ENCODE data around the gene RPL21. TPM values are rescaled to one million over a fixed set of nuclear protein-coding genes. Genes with fewer than 3 reads are reported as not detected.

RPL21 gene
- total RNA-seq: 1,000 to 10,000 TPM in 4 of 5 experiments, 100 to 1,000 TPM in 1; 962 to 2,668 (median 2,384) TPM
- polyA plus RNA-seq: 1,000 to 10,000 TPM; 7,687 to 9,287 TPM
- 1,195 reads per million, percentile 99 among the genes with 10 or more reads in this experiment for total RNA-seq

GRCh38 chr13:27251166-27252091, at the start of gene RPL21:
Gene RPL21, plus strand, starts transcription at chr13:27251558. Its CDS starts 2,219 bp downstream, at chr13:27253777.
- ChIA-PET CTCF (interaction anchor here (0.7 to 1.1 kb wide), 2 partner anchors 10 to 19 kb away, joined by 3 to 4 read pairs; partner anchors contain the start of gene RASL11A), POLR2A (interaction anchor here (0.6 to 1.1 kb wide), 16 partner anchors 8 to 369 kb away, joined by 3 to 10 read pairs (median 4); partner anchors contain the start of genes LNX2, MTIF3, RASL11A and USP12)
- H3K4me3 Mint-ChIP-seq: peak within 1 kb of the TSS; percentile 93 to 99 (median 98)
- no peaks in the 10 kb centered on the region for H3K9me3 ChIP-seq (ENCODE audit: control insufficient read depth in 2 of 3, low read length in 3 of 3)
- H3K4me3 ChIP-seq (ENCODE audit: low read length): peak within 1 kb of the TSS; percentile 82
- peaks cover 0 to 22% (median 14%) of the 10 kb centered on the region in 5 donors for H3K36me3 Mint-ChIP-seq
- DNase-seq (peak; percentile 85 to 95 (median 93)), ATAC-seq (peak; percentile 95)
- peak within 1 kb of the TSS; percentile 98 for H3K27ac ChIP-seq (ENCODE audit: low read depth, low read length)
- peak within 1 kb of the TSS; percentile 98 to 100 (median 99) for H3K27ac Mint-ChIP-seq
- H3K27me3 ChIP-seq (ENCODE audit: control insufficient read depth in 2 of 2, insufficient read depth in 2 of 2, low read length in 2 of 2): no peaks in the 10 kb centered on the region
- no peaks in the 10 kb centered on the region for H3K9me3 Mint-ChIP-seq
- intact Hi-C loops (cut with micrococcal nuclease): loop anchor here (1.0 to 10.0 kb wide), 19 partner anchors 19 to 1947 kb away; partner anchors contain the start of genes MTIF3 (in 2 of the 2), POLR1D (in 2 of the 2), RASL11A (in 2 of the 2) and GTF3A (in 1 of the 2)
- H3K27me3 Mint-ChIP-seq: no peaks in the 10 kb centered on the region
- peaks cover 29 to 35% of the 10 kb centered on the region in 2 donors for H3K4me1 ChIP-seq (ENCODE audit: control insufficient read depth in 2 of 2, insufficient read depth in 2 of 2, low read length in 2 of 2)
- peaks cover 32 to 78% (median 49%) of the 10 kb centered on the region in 7 donors for H3K4me1 Mint-ChIP-seq
- peaks cover 0 to 28% (median 0%) of the 10 kb centered on the region in 3 experiments for H3K36me3 ChIP-seq (ENCODE audit: control insufficient read depth in 2 of 3, insufficient read depth in 3 of 3, low read length in 3 of 3)

- DNase-seq (no peak), ATAC-seq (no peak)
- no peaks in the 10 kb centered on the region for H3K4me1 Mint-ChIP-seq
- ChIA-PET CTCF (no interaction called here), POLR2A (no interaction called here)
- peaks cover 0 to 9% (median 0%) of the 10 kb centered on the region in 5 donors for H3K27me3 Mint-ChIP-seq
- H3K4me1 ChIP-seq (ENCODE audit: control insufficient read depth in 2 of 2, insufficient read depth in 2 of 2, low read length in 2 of 2): no peaks in the 10 kb centered on the region
- peaks cover 0 to 12% (median 0%) of the 10 kb centered on the region in 11 donors for H3K9me3 Mint-ChIP-seq
- H3K4me3 Mint-ChIP-seq: no peak overlapping the region
- H3K9me3 ChIP-seq (ENCODE audit: control insufficient read depth in 2 of 3, low read length in 3 of 3): no peaks in the 10 kb centered on the region
- intact Hi-C loops (cut with micrococcal nuclease): no loop called here
- no peak overlapping the region for H3K27ac Mint-ChIP-seq
- no peaks in the 10 kb centered on the region for H3K27me3 ChIP-seq (ENCODE audit: control insufficient read depth in 2 of 2, insufficient read depth in 2 of 2, low read length in 2 of 2)
- H3K36me3 Mint-ChIP-seq: peaks cover 0 to 11% (median 4%) of the 10 kb centered on the region in 5 donors
- H3K36me3 ChIP-seq (ENCODE audit: control insufficient read depth in 2 of 3, insufficient read depth in 3 of 3, low read length in 3 of 3): no peaks in the 10 kb centered on the region
- H3K27ac ChIP-seq (ENCODE audit: low read depth, low read length): no peak overlapping the region
- no peak overlapping the region for H3K4me3 ChIP-seq (ENCODE audit: low read length)
Observed at GRCh38 chr13:27201661-27202060, 49.7 kb upstream of the RPL21 start.

GRCh38 chr13:27203186-27203585, 48.2 kb upstream of the RPL21 start:
- Histone ChIP-seq H3K4me3 (ENCODE audit: low read length) (no peak overlapping the region), H3K4me1 (ENCODE audit: control insufficient read depth in 2 of 2, insufficient read depth in 2 of 2, low read length in 2 of 2) (no peaks in the 10 kb centered on the region), H3K27ac (ENCODE audit: low read depth, low read length) (no peak overlapping the region), H3K27me3 (ENCODE audit: control insufficient read depth in 2 of 2, insufficient read depth in 2 of 2, low read length in 2 of 2) (no peaks in the 10 kb centered on the region), H3K36me3 (ENCODE audit: control insufficient read depth in 2 of 3, insufficient read depth in 3 of 3, low read length in 3 of 3) (no peaks in the 10 kb centered on the region), H3K9me3 (ENCODE audit: control insufficient read depth in 2 of 3, low read length in 3 of 3) (no peaks in the 10 kb centered on the region)
- Mint-ChIP-seq H3K36me3 (peaks cover 0 to 4% (median 2%) of the 10 kb centered on the region in 5 donors), H3K4me1 (no peaks in the 10 kb centered on the region), H3K27me3 (peaks cover 0 to under 1% (median 0%) of the 10 kb centered on the region in 5 donors), H3K27ac (no peak overlapping the region), H3K9me3 (peaks cover 0 to 6% (median 1%) of the 10 kb centered on the region in 11 donors), H3K4me3 (no peak overlapping the region)
- intact Hi-C loops (cut with micrococcal nuclease): no loop called here
- ChIA-PET POLR2A (no interaction called here), CTCF (interaction anchor here (0.9 kb wide), 1 partner anchor 215 kb away, joined by 4 read pairs; no protein-coding TSS in a partner anchor)
- DNase-seq: no peak
- no peak for ATAC-seq

GRCh38 chr13:27203854-27204253, 47.5 kb upstream of the RPL21 start:
- ATAC-seq (no peak), DNase-seq (peak in 1 of 9 donors; percentile 3)
- Mint-ChIP-seq H3K4me3 (no peak overlapping the region), H3K4me1 (no peaks in the 10 kb centered on the region), H3K9me3 (peaks cover 0 to 10% (median 2%) of the 10 kb centered on the region in 11 donors), H3K27me3 (no peaks in the 10 kb centered on the region), H3K36me3 (peaks cover 0 to 8% (median 0%) of the 10 kb centered on the region in 5 donors), H3K27ac (no peak overlapping the region)
- H3K4me3 ChIP-seq (ENCODE audit: low read length): no peak overlapping the region
- H3K27ac ChIP-seq (ENCODE audit: low read depth, low read length): no peak overlapping the region
- no peaks in the 10 kb centered on the region for H3K36me3 ChIP-seq (ENCODE audit: control insufficient read depth in 2 of 3, insufficient read depth in 3 of 3, low read length in 3 of 3)
- intact Hi-C loops (cut with micrococcal nuclease): no loop called here
- POLR2A ChIA-PET: no interaction called here
- H3K27me3 ChIP-seq (ENCODE audit: control insufficient read depth in 2 of 2, insufficient read depth in 2 of 2, low read length in 2 of 2): no peaks in the 10 kb centered on the region
- H3K4me1 ChIP-seq (ENCODE audit: control insufficient read depth in 2 of 2, insufficient read depth in 2 of 2, low read length in 2 of 2): no peaks in the 10 kb centered on the region
- no peaks in the 10 kb centered on the region for H3K9me3 ChIP-seq (ENCODE audit: control insufficient read depth in 2 of 3, low read length in 3 of 3)
- CTCF ChIA-PET: interaction anchor here (0.9 kb wide), 1 partner anchor 216 kb away, joined by 4 read pairs; no protein-coding TSS in a partner anchor

GRCh38 chr13:27208514-27208913, 42.8 kb upstream of the RPL21 start:
- Mint-ChIP-seq H3K27me3 (peaks cover 0 to 4% (median 0%) of the 10 kb centered on the region in 5 donors), H3K9me3 (peaks cover 0 to 34% (median 8%) of the 10 kb centered on the region in 11 donors), H3K4me1 (peaks cover 0 to 6% (median 0%) of the 10 kb centered on the region in 7 donors), H3K27ac (no peak overlapping the region), H3K4me3 (no peak overlapping the region), H3K36me3 (peaks cover 0 to 11% (median 0%) of the 10 kb centered on the region in 5 donors)
- H3K27me3 ChIP-seq (ENCODE audit: control insufficient read depth in 2 of 2, insufficient read depth in 2 of 2, low read length in 2 of 2): no peaks in the 10 kb centered on the region
- ChIA-PET CTCF (interaction anchor here (0.6 kb wide), 1 partner anchor 32 kb away, joined by 3 read pairs; no protein-coding TSS in a partner anchor), POLR2A (no interaction called here)
- no peak for DNase-seq
- H3K4me3 ChIP-seq (ENCODE audit: low read length): no peak overlapping the region
- H3K4me1 ChIP-seq (ENCODE audit: control insufficient read depth in 2 of 2, insufficient read depth in 2 of 2, low read length in 2 of 2): no peaks in the 10 kb centered on the region
- H3K27ac ChIP-seq (ENCODE audit: low read depth, low read length): no peak overlapping the region
- H3K9me3 ChIP-seq (ENCODE audit: control insufficient read depth in 2 of 3, low read length in 3 of 3): peaks cover 0 to 4% (median 0%) of the 10 kb centered on the region in 3 experiments
- ATAC-seq: no peak
- intact Hi-C loops (cut with micrococcal nuclease): no loop called here
- H3K36me3 ChIP-seq (ENCODE audit: control insufficient read depth in 2 of 3, insufficient read depth in 3 of 3, low read length in 3 of 3): no peaks in the 10 kb centered on the region

- Histone ChIP-seq H3K4me3 (ENCODE audit: low read length) (no peak overlapping the region), H3K4me1 (ENCODE audit: control insufficient read depth in 2 of 2, insufficient read depth in 2 of 2, low read length in 2 of 2) (no peaks in the 10 kb centered on the region), H3K27me3 (ENCODE audit: control insufficient read depth in 2 of 2, insufficient read depth in 2 of 2, low read length in 2 of 2) (no peaks in the 10 kb centered on the region), H3K9me3 (ENCODE audit: control insufficient read depth in 2 of 3, low read length in 3 of 3) (peaks cover 0 to 4% (median 0%) of the 10 kb centered on the region in 3 experiments), H3K36me3 (ENCODE audit: control insufficient read depth in 2 of 3, insufficient read depth in 3 of 3, low read length in 3 of 3) (no peaks in the 10 kb centered on the region), H3K27ac (ENCODE audit: low read depth, low read length) (no peak overlapping the region)
- intact Hi-C loops (cut with micrococcal nuclease): no loop called here
- Mint-ChIP-seq H3K27ac (no peak overlapping the region), H3K9me3 (peaks cover 0 to 34% (median 8%) of the 10 kb centered on the region in 11 donors), H3K4me3 (no peak overlapping the region), H3K27me3 (peaks cover 0 to 4% (median 0%) of the 10 kb centered on the region in 5 donors), H3K36me3 (peaks cover 0 to 7% (median 0%) of the 10 kb centered on the region in 5 donors), H3K4me1 (peaks cover 0 to 6% (median 0%) of the 10 kb centered on the region in 7 donors)
- DNase-seq (no peak), ATAC-seq (no peak)
- ChIA-PET CTCF (no interaction called here), POLR2A (no interaction called here)
Observed at GRCh38 chr13:27211271-27211670, 40.1 kb upstream of the RPL21 start.

Measured in naive thymus-derived CD4-positive, alpha-beta T cell (primary cell).